Left forelimb (tissue), 1 donor: ENCODE data around the gene SVBP.
A peak's percentile ranks its signal among the peaks of the same experiment; 100 is the strongest.
"Not testable (repeated sequence)": the region's sequence is repeated elsewhere in the genome, so short reads cannot be mapped to it uniquely, and the experiment has no call there.

ENCODE experiments used
- DNase-seq: peaks from one replicate; pipeline ENCODE4 v3.0.0-alpha.2; 2018; ENCODE audit warnings: low spot score

The SVBP gene

GRCh38 chr1:42816585-42817439, at the start of gene SVBP, which contains the start of gene ERMAP:
TSS of gene SVBP (minus strand) at chr1:42817397. CDS start at chr1:42816544, 853 bp downstream.
TSS of gene ERMAP (plus strand) at chr1:42817122. CDS start at chr1:42830449, 13,327 bp downstream.
- peak; percentile 98 for DNase-seq

GRCh38 chr1:42866549-42866948, 49.4 kb upstream of the SVBP start:
- no peak for DNase-seq

GRCh38 chr1:42861014-42861399, 43.8 kb upstream of the SVBP start:
- DNase-seq: no peak

GRCh38 chr1:42860339-42861013, 43.3 kb upstream of the SVBP start:
- no peak for DNase-seq

GRCh38 chr1:42859366-42859765, 42.2 kb upstream of the SVBP start:
- DNase-seq: not testable (repeated sequence)

- not testable (repeated sequence) for DNase-seq
Measured at GRCh38 chr1:42856554-42856953, 39.4 kb upstream of the SVBP start.

GRCh38 chr1:42853116-42853884, 36.1 kb upstream of the SVBP start:
- no peak for DNase-seq

GRCh38 chr1:42852608-42852980, 35.4 kb upstream of the SVBP start:
- DNase-seq: no peak

DNA sequence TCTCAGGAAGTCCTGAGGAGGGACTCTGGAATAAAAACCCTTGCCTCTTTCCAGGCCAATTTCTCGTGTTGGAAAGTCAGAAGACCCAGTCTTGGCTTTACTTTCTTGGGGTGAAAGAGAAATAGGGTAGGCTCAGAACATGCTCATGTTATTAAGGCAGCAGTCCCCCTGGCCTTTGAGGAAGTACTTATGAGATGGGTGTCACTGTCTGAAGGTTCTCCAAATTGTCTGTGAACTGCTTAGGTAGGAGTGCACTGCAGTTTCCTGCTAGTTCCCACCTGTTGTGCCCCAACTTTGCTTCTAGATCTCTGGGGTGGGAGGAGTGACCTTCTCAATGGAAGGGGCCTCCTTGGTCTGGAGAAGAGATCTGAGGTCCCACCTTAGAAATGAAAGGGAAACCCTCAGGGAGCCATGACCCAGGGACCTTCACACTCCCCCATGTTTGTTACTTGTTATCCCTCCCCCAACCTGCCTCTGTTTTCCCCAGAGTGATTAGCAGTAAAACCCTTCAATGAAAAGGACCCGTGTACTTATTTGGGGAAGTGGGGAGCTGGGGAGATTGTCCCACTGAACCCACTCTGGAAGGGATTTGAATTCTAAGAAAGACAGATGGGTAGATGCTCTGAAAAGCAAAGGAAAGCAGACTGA, 34.9 kb upstream of the SVBP start:
- DNase-seq: no peak

DNA sequence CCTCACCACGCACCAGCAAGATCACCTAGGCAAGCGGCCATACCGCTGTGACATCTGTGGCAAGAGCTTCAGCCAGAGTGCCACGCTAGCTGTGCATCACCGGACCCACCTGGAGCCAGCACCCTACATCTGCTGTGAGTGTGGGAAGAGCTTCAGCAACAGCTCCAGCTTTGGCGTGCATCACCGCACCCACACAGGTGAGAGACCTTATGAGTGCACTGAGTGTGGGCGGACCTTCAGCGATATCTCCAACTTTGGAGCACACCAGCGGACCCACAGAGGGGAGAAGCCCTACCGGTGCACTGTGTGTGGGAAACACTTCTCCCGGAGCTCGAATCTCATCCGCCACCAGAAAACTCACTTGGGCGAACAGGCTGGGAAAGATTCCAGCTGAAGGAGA, 34.2 kb upstream of the SVBP start:
- DNase-seq: no peak

DNA sequence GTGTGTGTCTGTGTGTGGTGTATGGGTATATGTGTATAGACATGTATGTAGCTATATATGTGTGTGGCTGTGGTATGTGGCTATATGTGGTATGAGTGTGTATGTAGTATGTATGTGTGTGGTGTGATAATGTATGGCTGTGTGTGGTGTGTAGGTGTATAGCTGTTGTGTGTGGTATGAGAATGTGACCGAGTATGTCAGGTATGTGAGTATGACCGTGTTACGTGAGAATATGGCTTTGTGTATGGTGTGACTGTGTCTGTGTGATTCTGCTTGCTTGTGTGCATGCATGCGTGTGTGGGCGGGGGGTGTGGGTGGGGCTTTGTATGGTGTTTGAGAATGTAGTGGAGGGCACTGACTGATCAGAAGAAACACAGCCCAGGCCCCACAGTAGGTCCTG, 32.7 kb upstream of the SVBP start:
- DNase-seq: no peak

GRCh38 chr1:42848823-42849537, 31.8 kb upstream of the SVBP start:
- no peak for DNase-seq

DNA sequence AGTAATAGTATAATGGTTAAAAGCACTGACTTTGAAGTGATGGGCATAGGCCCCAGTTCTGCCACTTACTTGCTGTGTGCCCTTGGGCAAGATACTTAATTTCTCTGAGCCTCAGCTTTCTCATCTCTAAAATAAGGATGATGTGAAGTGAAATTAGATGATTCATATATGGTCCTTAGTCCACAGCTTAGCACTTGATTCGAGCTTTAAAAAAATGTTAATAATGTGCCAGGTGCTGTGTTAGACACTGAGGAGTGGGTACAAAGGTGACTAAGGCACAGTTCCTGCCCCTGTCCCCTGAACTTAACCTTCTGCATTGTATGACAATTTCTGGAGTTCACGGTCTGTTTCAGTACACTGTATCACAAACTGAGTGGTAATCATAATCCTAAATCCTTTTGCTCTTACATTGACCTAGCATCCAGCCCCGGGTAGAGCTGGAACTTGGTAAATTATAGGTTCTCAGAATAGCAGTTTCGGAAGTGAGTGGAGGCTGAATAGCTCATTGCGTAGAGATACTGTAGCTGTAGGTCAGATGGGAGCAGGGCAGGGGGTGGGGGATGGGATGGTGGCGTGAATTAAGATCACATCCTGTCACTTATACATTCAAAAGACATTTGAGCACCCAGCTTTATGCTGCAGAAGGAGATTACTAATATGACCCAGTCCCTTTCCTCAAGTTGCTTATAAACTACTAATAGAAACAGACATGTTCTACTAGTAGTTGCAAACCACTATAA, 30.7 kb upstream of the SVBP start:
- no peak for DNase-seq

GRCh38 chr1:42847111-42847595, 30.0 kb upstream of the SVBP start:
- no peak for DNase-seq

DNA sequence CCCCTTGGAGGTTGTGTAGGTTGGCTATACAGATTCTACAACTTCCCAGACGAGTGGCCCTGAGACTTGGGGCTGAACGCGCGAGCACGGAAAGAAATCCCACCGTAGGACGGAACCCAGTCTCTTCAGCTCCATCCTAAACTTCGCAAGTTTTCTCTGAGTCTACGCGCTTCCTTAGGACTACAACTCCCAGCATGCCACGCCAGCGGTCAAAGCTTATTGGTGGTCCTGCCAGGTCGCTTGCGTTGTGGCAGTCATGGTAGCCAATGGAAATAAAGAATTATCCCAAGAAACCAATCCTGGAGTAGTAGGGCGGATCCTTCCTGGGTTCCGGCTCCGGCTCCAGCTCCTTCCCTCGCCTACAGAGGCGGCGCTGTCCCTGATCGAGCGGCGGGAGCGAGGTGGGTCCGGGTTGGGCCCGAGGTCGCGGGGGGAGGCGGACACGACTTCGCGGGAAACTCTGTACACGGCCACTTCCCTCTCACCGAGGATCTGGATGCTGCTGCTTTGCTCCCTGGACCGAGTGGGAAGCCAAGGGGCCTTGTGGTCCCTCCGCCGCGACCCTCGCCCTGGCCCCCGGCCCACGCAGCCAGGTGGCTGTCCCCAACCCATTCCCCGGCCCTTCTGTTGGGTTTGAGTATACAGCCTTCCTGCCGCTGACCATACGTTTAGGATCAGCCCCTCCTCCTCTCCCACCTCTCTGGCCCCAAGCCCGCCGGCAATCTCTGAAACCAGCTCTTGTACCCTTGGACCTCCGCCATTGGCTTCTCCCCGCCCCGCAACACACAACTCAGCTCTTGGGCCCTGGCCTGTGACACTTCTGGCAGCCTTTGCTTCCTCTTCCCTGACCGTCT, 29.3 kb upstream of the SVBP start, which contains the start of gene ZNF691:
TSS of gene ZNF691 (plus strand) at position 357 of the 854 bp plus-strand sequence. CDS start 3,046 bp downstream, outside the sequence.
- peak; percentile 90 for DNase-seq

- no peak for DNase-seq
Measured at GRCh38 chr1:42845866-42846256, 28.7 kb upstream of the SVBP start.

DNA sequence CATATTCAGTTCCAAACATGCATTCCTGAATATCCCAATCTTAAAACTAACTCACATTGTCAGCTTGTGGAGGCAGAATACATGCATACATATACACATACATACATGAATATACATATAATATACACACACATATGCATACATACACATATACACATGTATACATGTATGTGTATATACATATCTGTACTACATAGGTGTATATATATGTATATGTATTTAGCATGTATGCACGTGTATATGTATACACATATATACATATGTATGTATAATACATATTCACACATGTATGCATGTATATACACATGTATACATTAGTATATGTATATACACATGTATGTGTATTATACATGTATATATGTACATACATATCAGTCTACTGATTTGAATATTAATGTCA, 28.0 kb upstream of the SVBP start:
- no peak for DNase-seq

- no peak for DNase-seq
Measured at GRCh38 chr1:42844592-42845140, 27.5 kb upstream of the SVBP start.
